HCT116 (cell line): ENCODE data around the gene SART3.

ENCODE experiments used
- CTCF ChIP-seq, 3 experiments: fragments of 200-600 bp in 1 of 3; sonication (generic) in 1 of 3; IDR thresholded peaks in 2 of 3; conservative IDR thresholded peaks in 1 of 3; 2 replicates each; pipeline ENCODE4 v1.5.1; 2012 to 2017; ENCODE audit warnings: low read depth in 2 of 3, low read length in 2 of 3, antibody characterized with exemption in 1 of 3, borderline replicate concordance in 1 of 3, control low read depth in 1 of 3, mild to moderate bottlenecking in 1 of 3, mixed read lengths in 1 of 3, mixed run types in 1 of 3, moderate library complexity in 1 of 3; ENCODE audit not compliant: insufficient read depth in 1 of 3
- ELF1 ChIP-seq: IDR thresholded peaks from 2 replicates; pipeline ENCODE4 v1.6.1; 2012; ENCODE audit warnings: low read depth, borderline replicate concordance
- POLR2A ChIP-seq: IDR thresholded peaks from 2 replicates; pipeline ENCODE4 v1.7.0; 2011; ENCODE audit warnings: borderline replicate concordance; ENCODE audit not compliant: insufficient read depth, insufficient read length; ENCODE audit errors: extremely low read depth
- POLR2AphosphoS5 ChIP-seq: IDR thresholded peaks from 2 replicates; pipeline ENCODE4 v1.6.1; 2011; ENCODE audit warnings: mild to moderate bottlenecking, low read depth, low read length, moderate library complexity
- YY1 ChIP-seq: IDR thresholded peaks from 2 replicates; pipeline ENCODE4 v1.6.1; 2011; ENCODE audit warnings: low read length, low read depth, moderate library complexity, mild to moderate bottlenecking; ENCODE audit not compliant: insufficient replicate concordance; ENCODE audit errors: extremely low read depth

- TF ChIP-seq CTCF (IDR thresholded peaks at IDR 0.05 in 2 of 3, conservative IDR thresholded peaks at IDR 0.05 in 1 of 3; ENCODE audit: borderline replicate concordance in 1 of 3, insufficient read depth in 1 of 3, low read depth in 2 of 3, low read length in 2 of 3) (no peak), POLR2A (no peak), ELF1 (no peak), YY1 (no peak), POLR2AphosphoS5 (no peak)
Measured at GRCh38 chr12:108605000-108605689, 44.2 kb upstream of the SART3 start.
